ENCODE measurements around the gene SLC66A3. TPM values are rescaled to one million over a fixed set of nuclear protein-coding genes. Genes with fewer than 3 reads are reported as not detected.

SLC66A3 gene
- total and polyA plus RNA-seq, 2 donors (not counting 3 experiments of a cell fraction or from before 2014, with no cell fraction given), result 14.3 to 31.4 TPM

DNA sequence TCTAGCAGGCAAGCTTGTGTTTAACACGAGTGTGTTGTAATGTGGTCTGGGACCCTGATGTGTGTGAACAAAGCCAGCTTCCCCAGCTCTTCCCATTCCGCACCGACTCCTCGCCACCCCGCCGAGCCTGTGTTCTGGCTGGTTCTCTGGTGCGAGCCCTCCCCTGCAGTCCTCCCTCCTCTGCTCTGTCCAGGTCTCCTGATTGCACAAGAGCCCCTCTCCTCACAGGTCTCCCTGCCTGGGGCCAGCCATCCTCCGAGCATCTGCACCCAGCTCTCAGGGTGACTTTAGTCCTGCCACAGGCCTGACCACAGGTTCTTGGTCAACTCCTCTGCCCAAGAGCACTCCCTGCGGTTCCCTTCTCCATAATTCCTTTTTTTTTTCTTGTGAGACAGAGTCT lies 13.2 kb downstream of the SLC66A3 start:
- no TSS peak for BruUV-seq (replicated peaks)
- Histone ChIP-seq H3K4me3 (replicated peaks in 1 of 3; ENCODE audit: insufficient read depth in 1 of 3, low read depth in 1 of 3, low read length in 3 of 3) (no peak overlapping the region), H2AFZ (ENCODE audit: low read depth, low read length) (no peak overlapping the region), H3K9me3 (replicated peaks; ENCODE audit: control insufficient read depth, insufficient read depth, low read length) (no peaks in the 10 kb centered on the region), H3K79me2 (ENCODE audit: control insufficient read depth, insufficient read depth, low read length) (no peaks in the 10 kb centered on the region), H3K4me2 (ENCODE audit: insufficient read depth, low read length) (no peak overlapping the region), H4K20me1 (replicated peaks; ENCODE audit: control insufficient read depth, extremely low read depth, insufficient read depth, low read length) (no peaks in the 10 kb centered on the region), H3K9ac (replicated peaks; ENCODE audit: extremely low read depth, insufficient read depth, low read length) (no peak overlapping the region), H3K27ac (ENCODE audit: insufficient read depth, low read depth, low read length) (no peak overlapping the region), H3K9me1 (replicated peaks; ENCODE audit: control insufficient read depth, extremely low read depth, insufficient read depth, low read length) (no peaks in the 10 kb centered on the region), H3K27me3 (ENCODE audit: control insufficient read depth in 2 of 2, insufficient read depth in 2 of 2, low read length in 2 of 2) (no peaks in the 10 kb centered on the region), H3K36me3 (ENCODE audit: control insufficient read depth in 2 of 2, extremely low read depth in 1 of 2, insufficient read depth in 2 of 2, low read length in 2 of 2) (no peaks in the 10 kb centered on the region), H3K4me1 (ENCODE audit: control insufficient read depth, extremely low read depth, insufficient read depth, low read length) (no peaks in the 10 kb centered on the region)
- DNase-seq (ENCODE audit: low read depth, low spot score), result no peak
- ChIA-PET CTCF (interaction anchor here (0.7 to 2.2 kb wide), 5 partner anchors 9 to 336 kb away, joined by 3 to 6 read pairs (median 5); no protein-coding TSS in a partner anchor), POLR2A (no interaction called here)
- TF ChIP-seq EZH2 (IDR thresholded peaks at IDR 0.05; ENCODE audit: borderline replicate concordance, low read depth, low read length, severe bottlenecking), result no peak
- TF ChIP-seq POLR2A (IDR thresholded peaks at IDR 0.05; ENCODE audit: low read depth, low read length), result no peak
- no peak for TF ChIP-seq FOS (IDR thresholded peaks at IDR 0.05; ENCODE audit: borderline replicate concordance, insufficient read depth, low read length)
- TF ChIP-seq MYC (IDR thresholded peaks at IDR 0.05; ENCODE audit: low read depth, low read length), result no peak
- TF ChIP-seq GATA2 (IDR thresholded peaks at IDR 0.05; ENCODE audit: insufficient read depth, insufficient read length, low read depth, low read length), result no peak
- TF ChIP-seq CTCF (IDR thresholded peaks at IDR 0.05; ENCODE audit: extremely low read depth in 1 of 2, insufficient read depth in 1 of 2, low read depth in 1 of 2, low read length in 2 of 2), result no peak
- TF ChIP-seq, protein P1, sequence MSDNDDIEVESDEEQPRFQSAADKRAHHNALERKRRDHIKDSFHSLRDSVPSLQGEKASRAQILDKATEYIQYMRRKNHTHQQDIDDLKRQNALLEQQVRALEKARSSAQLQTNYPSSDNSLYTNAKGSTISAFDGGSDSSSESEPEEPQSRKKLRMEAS (IDR thresholded peaks at IDR 0.05; ENCODE audit: insufficient read depth, insufficient read length), result no peak
- no peak for TF ChIP-seq JUN (IDR thresholded peaks at IDR 0.05; ENCODE audit: borderline replicate concordance, insufficient read depth, insufficient read length, low read depth)
- TF ChIP-seq POLR2AphosphoS5 (IDR thresholded peaks at IDR 0.05; ENCODE audit: insufficient read depth, low read depth, low read length), result no peak
- intact Hi-C loops (cut with micrococcal nuclease) (no loop called here), dilution Hi-C loops (cut with MboI; ENCODE audit: extremely low pct_ligation_motif_present, low sequenced_read_pairs) (no loop called here)
- no peak for FAIRE-seq
